Islet precursor cell (in vitro differentiated cells): ENCODE measurements around the gene FAM210A.

Experiments
- DNase-seq: peaks from one replicate; pipeline ENCODE4 v3.0.0-alpha.2; 2018

The FAM210A gene

GRCh38 chr18:13642440-13642827 lies 83.9 kb downstream of the FAM210A start:
- peak; percentile 39 for DNase-seq

DNA sequence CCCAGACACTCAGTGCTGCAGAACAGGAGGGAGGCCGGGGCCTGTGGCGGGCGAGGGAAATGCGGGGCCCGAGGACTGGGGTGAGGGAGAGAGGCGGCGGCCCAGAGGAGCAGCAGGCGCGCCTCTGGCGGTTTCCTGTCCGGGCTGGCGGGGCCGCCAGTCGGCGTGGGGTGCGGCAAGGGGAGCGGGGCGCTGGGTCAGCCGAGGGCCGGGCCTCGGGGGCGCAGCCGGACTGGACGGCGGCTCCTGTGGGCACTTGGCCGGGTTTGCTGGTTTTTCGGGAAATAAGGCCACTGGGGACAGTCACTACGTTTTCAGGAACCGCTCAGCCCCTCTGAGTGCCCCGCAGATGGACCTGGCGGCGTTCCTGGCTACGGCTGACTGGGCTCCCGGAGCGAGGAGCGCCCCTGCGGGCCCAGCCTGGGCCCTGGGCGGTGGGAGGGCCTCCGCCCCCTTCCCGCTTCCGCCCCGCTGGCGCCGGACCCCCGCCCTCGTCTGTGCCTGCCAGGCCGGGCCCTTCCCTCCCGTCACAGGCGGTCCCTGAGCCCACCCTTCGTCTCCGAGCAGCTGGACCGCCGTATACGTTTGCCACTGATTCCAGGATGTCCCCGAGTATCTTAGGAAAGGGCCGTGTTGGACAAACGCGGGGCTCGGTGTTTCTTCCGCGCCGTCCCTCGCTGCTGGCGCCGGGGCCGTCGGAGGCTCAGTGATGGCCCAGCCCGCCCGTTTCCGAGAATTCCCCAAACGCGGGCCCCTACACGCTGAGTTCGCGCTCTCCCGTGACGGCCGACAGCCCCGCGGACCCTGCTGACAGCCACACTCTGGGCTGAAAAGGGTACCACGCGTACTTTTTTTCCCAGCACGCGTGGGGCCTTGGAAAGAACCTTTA lies 84.6 kb downstream of the FAM210A start:
- peak; percentile 61 for DNase-seq

DNA sequence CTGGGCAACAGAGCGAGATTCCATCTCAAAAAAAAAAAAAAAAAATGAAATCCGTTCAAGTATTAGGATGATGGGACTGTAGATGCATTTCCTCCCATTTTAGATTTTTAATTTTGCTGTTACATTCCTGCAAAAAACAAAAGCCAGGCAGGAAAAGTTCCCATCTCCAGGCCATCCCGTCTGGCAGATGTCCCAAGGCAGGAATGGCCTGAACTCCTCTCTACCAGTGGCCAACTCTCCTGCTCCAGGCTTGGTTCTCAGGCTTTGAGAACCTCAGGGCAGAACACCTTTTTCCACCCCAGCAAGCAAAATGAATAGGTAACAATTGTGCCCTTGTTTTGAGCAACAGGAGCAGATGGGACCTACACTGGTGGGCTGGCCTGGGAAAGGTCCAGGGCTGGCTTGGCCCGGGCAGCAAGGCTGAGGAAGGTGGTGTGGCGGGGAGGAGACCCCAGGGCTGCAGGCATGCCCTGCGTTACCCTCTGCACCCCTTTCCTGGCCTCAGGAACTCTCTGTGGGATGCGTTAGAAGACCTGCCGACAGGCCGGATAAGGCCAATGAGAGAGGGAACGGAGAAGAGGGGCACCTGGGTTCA lies 86.0 kb downstream of the FAM210A start:
- peak; percentile 32 for DNase-seq

DNA sequence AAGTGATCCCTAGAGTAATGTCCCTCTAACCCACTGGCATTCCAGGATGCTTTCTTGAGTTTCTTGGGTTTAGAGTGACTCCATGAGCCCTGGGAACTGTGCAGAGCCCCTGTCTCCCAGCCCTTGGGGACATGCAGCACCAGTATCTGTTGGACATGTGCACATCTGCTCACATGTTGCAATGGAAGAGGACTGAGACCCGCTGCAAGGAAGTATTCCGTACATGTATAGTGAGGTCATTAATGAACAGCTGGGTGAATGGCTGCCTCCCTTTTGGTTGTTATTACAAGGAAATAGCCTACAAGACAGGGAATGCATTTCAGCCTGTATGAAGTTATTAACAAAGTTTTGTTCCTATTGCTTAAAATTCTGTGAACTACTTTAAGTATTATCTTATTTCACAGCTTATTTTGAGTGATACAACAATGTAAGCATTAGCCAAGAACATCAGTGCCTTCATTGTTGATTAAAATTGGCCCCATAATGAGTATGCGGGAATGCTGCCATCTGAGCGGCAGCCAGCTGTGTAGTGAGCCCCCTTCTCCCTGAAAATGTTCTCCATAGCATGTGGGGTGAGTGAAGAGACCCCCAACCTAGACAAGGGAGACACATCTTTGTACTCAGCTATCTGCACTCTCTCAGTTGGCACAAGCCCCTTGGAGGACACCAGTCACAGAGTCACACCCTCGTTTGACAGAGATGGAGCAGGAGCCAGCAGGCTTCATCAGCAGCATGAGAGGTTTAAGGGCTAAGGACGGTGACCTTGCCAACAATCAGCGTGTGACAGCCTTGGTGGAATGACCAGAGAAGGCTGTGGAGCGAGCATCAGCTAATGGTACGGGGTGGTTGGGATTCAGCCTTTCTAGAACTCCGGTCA lies 87.4 kb downstream of the FAM210A start:
- peak; percentile 20 for DNase-seq

GRCh38 chr18:13635046-13635445 lies 91.3 kb downstream of the FAM210A start:
- no peak for DNase-seq

GRCh38 chr18:13633700-13634099 lies 92.7 kb downstream of the FAM210A start:
- DNase-seq, result peak; percentile 32

GRCh38 chr18:13630716-13631268 lies 95.6 kb downstream of the FAM210A start:
- no peak for DNase-seq

- DNase-seq, result peak; percentile 62
These were observed 96.3 kb downstream of the FAM210A start for GRCh38 chr18:13629841-13630715.

GRCh38 chr18:13628211-13628610 lies 98.1 kb downstream of the FAM210A start:
- DNase-seq, result no peak

- peak; percentile 40 for DNase-seq
These were observed 98.7 kb downstream of the FAM210A start for GRCh38 chr18:13627639-13628038.

- no peak for DNase-seq
These were observed 99.8 kb downstream of the FAM210A start for GRCh38 chr18:13626544-13626908.

DNA sequence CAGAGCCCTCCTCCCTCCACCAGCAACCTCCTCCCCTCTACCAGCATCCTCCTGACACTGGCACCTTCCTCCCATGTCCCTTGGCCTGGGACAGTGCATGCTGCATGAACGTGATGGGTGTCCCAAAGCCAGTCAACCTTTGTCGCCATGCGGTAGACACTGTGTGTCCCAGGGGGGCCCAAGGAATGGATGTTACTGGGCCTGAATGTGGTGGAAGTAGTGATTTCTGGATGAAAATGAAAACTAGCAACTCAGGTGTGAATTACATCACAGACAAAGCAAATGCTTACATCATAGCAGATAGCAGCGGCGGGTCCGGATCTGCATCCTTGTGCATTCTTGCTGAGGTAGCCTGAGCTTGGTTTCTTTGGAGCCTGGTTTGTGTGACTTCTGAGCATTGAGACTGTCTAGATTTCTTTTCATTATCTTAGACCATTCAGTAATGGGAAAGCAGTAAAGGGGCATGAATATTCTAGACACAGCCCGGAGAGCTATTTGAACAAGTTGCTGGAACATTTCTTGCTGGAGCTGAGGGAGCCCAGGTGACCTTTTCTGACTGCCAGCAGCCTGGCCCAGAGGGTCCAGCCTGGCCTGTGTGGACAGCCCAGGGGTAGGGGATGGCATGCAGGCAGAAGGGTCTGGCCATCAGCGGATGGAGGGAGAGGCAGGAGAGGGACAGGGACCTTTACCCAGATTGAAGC lies 100.4 kb downstream of the FAM210A start:
- no peak for DNase-seq

GRCh38 chr18:13625355-13625754 lies 101.0 kb downstream of the FAM210A start:
- DNase-seq, result no peak

GRCh38 chr18:13624563-13625237 lies 101.7 kb downstream of the FAM210A start:
- peak; percentile 35 for DNase-seq

GRCh38 chr18:13623871-13624270 lies 102.5 kb downstream of the FAM210A start:
- no peak for DNase-seq

- peak; percentile 54 for DNase-seq
These were observed 103.0 kb downstream of the FAM210A start for GRCh38 chr18:13623348-13623747.

- DNase-seq, result no peak
These were observed 103.6 kb downstream of the FAM210A start for GRCh38 chr18:13622751-13623150.

DNA sequence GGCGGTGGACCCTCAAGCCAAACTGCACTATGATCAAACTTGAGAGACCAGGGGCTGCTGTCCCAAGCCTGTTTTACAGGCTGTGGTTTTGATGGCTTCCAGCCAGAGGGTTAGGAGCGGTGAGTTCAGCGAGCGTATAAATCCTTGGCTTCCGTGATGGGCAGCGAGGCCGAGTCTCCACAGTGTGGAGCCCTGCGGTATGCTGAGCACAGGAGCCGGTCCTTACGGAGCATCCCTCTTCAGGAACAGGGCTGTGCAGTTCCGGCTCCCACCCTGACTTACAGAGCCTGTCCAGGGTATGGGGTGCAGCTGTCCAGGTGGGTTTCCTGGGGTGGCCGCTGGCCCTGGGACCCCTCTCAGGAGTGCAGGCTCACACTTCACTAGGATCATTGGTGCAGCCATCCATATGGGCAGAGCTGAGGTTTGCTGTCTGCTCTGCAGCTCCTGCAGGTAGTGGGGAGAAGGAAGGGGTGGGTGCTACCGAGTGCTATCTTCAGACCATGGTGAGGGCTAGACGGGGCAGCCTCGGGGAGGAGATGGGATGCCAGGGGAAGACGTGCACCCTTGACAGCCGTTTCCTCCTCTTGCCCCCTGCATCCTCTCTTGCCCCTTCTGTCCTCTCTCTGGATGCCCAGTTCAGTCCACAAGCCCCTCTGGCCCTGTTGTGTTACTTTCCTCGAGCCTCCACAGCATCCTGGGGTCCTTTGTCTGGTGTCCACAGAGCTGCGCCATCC lies 104.3 kb downstream of the FAM210A start:
- no peak for DNase-seq

DNA sequence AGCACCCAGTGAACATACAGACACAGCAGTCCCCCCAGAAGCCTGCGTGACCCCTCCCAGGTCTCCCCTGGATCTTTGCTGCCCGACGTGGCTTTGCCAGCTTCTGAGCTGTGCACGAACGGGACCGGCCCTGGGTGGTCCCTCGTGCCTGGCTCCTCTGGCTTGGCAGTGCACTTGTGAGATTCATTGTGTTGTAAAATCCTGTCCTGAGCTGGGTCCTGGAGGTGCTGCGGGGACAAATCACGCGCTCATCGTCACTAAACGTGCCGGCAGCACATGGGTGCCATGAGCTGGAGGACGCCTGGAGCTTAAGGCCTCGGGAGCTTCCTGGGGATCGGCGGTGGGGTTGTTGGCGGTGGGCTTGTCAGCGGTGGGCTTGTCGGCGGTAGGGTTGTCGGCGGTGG lies 104.9 kb downstream of the FAM210A start:
- DNase-seq, result no peak

- DNase-seq, result no peak
These were observed 105.4 kb downstream of the FAM210A start for GRCh38 chr18:13620818-13621445.
